Caco-2 (cell line): ENCODE results near the gene KRTAP5-3. TPM values are rescaled to one million over a fixed set of nuclear protein-coding genes. Genes with fewer than 3 reads are reported as not detected.

Source experiments
- BruUV-seq: library from RNA; stranded (reverse); fragments of 400-500 nt; replicated peaks from 2 replicates; lab custom pipeline; 2021; lab: Mats Ljungman, UMichigan
- CTCF ChIA-PET: fragments of 300-600 bp; sonication (Branson Sonifier 250); formaldehyde crosslinking; loops from one replicate; lab custom pipeline; 2022; ENCODE audit warnings: antibody characterized with exemption; lab: Charles Lee
- POLR2A ChIA-PET: fragments of 300-600 bp; sonication (Branson Sonifier 250); formaldehyde crosslinking; loops from one replicate; lab custom pipeline; 2022; ENCODE audit warnings: antibody characterized with exemption; lab: Charles Lee
- DNase-seq, 2 experiments: peaks; one replicate each; pipeline versions ENCODE4 v3.0.0 to v3.0.0-alpha.2; 2020 to 2022
- H3K27me3 ChIP-seq: replicated peaks from 2 replicates; pipeline ENCODE4 v1.6.0; 2011; ENCODE audit warnings: low read length; ENCODE audit not compliant: control insufficient read depth, insufficient read depth
- H3K36me3 ChIP-seq: 2 replicates; pipeline ENCODE4 v1.5.1; 2011; ENCODE audit warnings: low read length; ENCODE audit not compliant: control insufficient read depth, insufficient read depth
- H3K4me1 ChIP-seq: fragments of 250-450 bp; sonication (Bioruptor Pico); 2 replicates; pipeline ENCODE4 v1.5.1; 2020; ENCODE audit warnings: mild to moderate bottlenecking
- H3K4me3 ChIP-seq: 2 replicates; pipeline ENCODE4 v1.5.1; 2011; ENCODE audit warnings: low read depth, mild to moderate bottlenecking, control low read depth, low read length
- H3K9me3 ChIP-seq: fragments of 250-450 bp; sonication (Bioruptor Pico); 2 replicates; pipeline ENCODE4 v1.5.1; 2020; ENCODE audit warnings: mild to moderate bottlenecking, moderate library complexity
- H3K27ac Mint-ChIP-seq: one replicate; pipeline ENCODE4 v1.8.0; 2022; ENCODE audit warnings: mixed read lengths; ENCODE audit not compliant: unreplicated experiment
- H3K27me3 Mint-ChIP-seq: one replicate; pipeline ENCODE4 v1.8.0; 2022; ENCODE audit warnings: mixed read lengths; ENCODE audit not compliant: insufficient read depth, unreplicated experiment
- H3K36me3 Mint-ChIP-seq: one replicate; pipeline ENCODE4 v1.8.0; 2022; ENCODE audit warnings: mild to moderate bottlenecking, mixed read lengths; ENCODE audit not compliant: insufficient read depth, unreplicated experiment
- H3K4me1 Mint-ChIP-seq: one replicate; pipeline ENCODE4 v1.8.0; 2022; ENCODE audit warnings: low read depth, mixed read lengths; ENCODE audit not compliant: unreplicated experiment
- H3K4me3 Mint-ChIP-seq: one replicate; pipeline ENCODE4 v1.8.0; 2022; ENCODE audit warnings: mild to moderate bottlenecking, moderate library complexity, mixed read lengths; ENCODE audit not compliant: unreplicated experiment
- H3K9me3 Mint-ChIP-seq: one replicate; pipeline ENCODE4 v1.8.0; 2022; ENCODE audit warnings: mixed read lengths; ENCODE audit not compliant: unreplicated experiment
- intact Hi-C: fragments of 100-400 bp; cut with micrococcal nuclease; formaldehyde crosslinking; loops from one replicate; pipeline ENCODE4 v1.10.0; 2022; ENCODE audit not compliant: unreplicated experiment
- total RNA-seq: library from RNA; stranded (reverse); gene quantifications from 2 replicates; pipeline ENCODE4 v1.2.3, GENCODE V29; 2022
- TF ChIP-seq, protein P1 (sequence below), 2 experiments: fragments of 200-600 bp in 1 of 2; IDR thresholded peaks; 1 replicate in 1 of 2; 2 replicates in 1 of 2; pipeline versions ENCODE4 v1.5.1 to v1.8.0; 2011 to 2022; ENCODE audit warnings: antibody characterized with exemption in 1 of 2, control low read depth in 1 of 2, inconsistent platforms in 1 of 2, low read depth in 1 of 2, low read length in 1 of 2, mild to moderate bottlenecking in 1 of 2, moderate library complexity in 1 of 2; ENCODE audit not compliant: insufficient read depth in 1 of 2, severe bottlenecking in 1 of 2, unreplicated experiment in 1 of 2

Gene KRTAP5-3
- total RNA-seq, 1 experiment from 2014 or later = not detected

DNA sequence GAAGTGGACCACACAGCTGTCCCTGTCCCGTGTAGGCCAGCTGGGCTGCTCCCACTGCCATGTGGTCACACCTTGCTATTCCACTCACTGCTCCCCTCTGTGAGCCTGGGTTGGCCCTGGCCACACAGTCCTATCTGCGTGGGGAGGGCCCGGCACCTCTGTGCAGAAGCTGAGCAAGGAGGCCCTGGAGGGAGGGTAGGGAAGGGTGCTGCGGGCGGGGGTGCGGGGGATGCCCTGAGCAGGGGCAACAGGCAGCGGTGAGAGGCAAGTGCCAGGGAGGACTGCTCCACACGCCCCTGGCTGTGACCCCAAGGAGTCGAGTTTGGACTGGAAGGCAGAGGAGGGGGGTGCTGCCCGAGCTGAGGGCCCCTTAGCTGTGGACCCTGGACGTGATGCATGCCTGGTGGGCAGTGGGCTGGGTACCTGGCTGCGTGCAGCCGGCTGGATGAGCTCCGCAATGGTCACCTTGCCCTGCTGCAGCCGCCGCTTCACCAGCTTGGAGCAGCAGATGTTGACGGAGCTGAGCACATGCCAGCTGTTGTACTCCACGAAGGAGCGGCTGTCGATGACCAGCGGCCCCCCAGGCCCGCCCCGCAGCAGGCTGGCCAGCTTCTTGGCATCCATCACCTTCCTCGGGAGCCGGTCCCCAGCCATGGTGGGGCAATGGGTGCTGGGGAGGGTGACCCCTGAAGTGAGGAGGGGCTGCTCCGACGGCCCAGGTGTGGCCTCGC lies 42.9 kb downstream of the KRTAP5-3 start:
- H3K4me3 Mint-ChIP-seq = no peak overlapping the region
- no peaks in the 10 kb centered on the region for H3K36me3 Mint-ChIP-seq
- H3K4me3 ChIP-seq = no peak overlapping the region
- BruUV-seq = no TSS peak
- H3K4me1 ChIP-seq = peaks cover 2% of the 10 kb centered on the region; the same call in 1 of the 2 replicates
- POLR2A ChIA-PET = no interaction called here
- no peak for DNase-seq
- H3K4me1 Mint-ChIP-seq = peaks cover 6% of the 10 kb centered on the region
- no peaks in the 10 kb centered on the region for H3K36me3 ChIP-seq
- H3K27me3 ChIP-seq = no peaks in the 10 kb centered on the region
- H3K27me3 Mint-ChIP-seq = no peaks in the 10 kb centered on the region
- no peaks in the 10 kb centered on the region for H3K9me3 ChIP-seq
- CTCF ChIA-PET = no interaction called here
- no peaks in the 10 kb centered on the region for H3K9me3 Mint-ChIP-seq
- TF ChIP-seq, protein P1, sequence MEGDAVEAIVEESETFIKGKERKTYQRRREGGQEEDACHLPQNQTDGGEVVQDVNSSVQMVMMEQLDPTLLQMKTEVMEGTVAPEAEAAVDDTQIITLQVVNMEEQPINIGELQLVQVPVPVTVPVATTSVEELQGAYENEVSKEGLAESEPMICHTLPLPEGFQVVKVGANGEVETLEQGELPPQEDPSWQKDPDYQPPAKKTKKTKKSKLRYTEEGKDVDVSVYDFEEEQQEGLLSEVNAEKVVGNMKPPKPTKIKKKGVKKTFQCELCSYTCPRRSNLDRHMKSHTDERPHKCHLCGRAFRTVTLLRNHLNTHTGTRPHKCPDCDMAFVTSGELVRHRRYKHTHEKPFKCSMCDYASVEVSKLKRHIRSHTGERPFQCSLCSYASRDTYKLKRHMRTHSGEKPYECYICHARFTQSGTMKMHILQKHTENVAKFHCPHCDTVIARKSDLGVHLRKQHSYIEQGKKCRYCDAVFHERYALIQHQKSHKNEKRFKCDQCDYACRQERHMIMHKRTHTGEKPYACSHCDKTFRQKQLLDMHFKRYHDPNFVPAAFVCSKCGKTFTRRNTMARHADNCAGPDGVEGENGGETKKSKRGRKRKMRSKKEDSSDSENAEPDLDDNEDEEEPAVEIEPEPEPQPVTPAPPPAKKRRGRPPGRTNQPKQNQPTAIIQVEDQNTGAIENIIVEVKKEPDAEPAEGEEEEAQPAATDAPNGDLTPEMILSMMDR (IDR thresholded peaks at IDR 0.05; ENCODE audit: insufficient read depth in 1 of 2, low read depth in 1 of 2, low read length in 1 of 2, severe bottlenecking in 1 of 2, unreplicated experiment in 1 of 2) = no peak
- H3K27ac Mint-ChIP-seq = no peak overlapping the region
- intact Hi-C loops = no loop called here

DNA sequence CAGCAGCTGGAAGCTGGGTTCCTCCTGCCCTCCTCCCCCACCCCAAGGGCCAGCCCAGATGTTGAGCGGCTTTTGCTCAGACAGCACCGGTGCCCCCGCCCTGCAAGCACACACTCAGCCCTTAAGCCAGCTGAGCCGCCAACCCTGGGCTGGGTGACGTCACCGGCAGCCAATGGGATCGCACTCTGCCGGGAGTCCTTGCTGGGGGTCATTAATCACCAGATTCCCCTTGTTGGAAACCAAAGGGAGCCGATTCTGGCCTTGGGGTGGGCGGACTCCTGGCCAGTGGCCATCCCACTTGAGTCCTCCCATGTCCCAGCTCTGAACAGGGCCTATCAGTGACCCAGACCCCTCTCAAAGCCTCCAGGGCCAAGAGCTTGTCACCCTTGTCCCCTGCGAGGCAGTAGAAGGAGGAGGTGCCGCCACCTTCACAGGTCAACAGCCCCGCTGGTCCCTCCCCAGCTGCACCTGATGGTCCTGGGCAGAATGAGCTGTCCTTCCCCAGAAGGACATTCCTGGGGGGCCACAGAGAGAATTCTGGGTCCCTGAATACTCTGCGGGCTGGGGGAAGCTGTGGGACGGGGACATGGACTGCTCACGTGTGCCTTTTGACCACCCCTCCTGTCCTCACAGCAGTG lies 43.6 kb downstream of the KRTAP5-3 start:
- ChIA-PET CTCF (no interaction called here), POLR2A (no interaction called here)
- H3K4me1 Mint-ChIP-seq = peaks cover 3% of the 10 kb centered on the region
- Histone ChIP-seq H3K27me3 (no peaks in the 10 kb centered on the region), H3K4me3 (no peak overlapping the region), H3K36me3 (no peaks in the 10 kb centered on the region), H3K4me1 (no peaks in the 10 kb centered on the region), H3K9me3 (no peaks in the 10 kb centered on the region)
- H3K27me3 Mint-ChIP-seq = no peaks in the 10 kb centered on the region
- no peak overlapping the region for H3K27ac Mint-ChIP-seq
- DNase-seq = no peak
- no TSS peak for BruUV-seq
- intact Hi-C loops = no loop called here
- no peak overlapping the region for H3K4me3 Mint-ChIP-seq
- H3K36me3 Mint-ChIP-seq = no peaks in the 10 kb centered on the region
- TF ChIP-seq, protein P1 (IDR thresholded peaks at IDR 0.05; ENCODE audit: insufficient read depth in 1 of 2, low read depth in 1 of 2, low read length in 1 of 2, severe bottlenecking in 1 of 2, unreplicated experiment in 1 of 2) = no peak
- H3K9me3 Mint-ChIP-seq = no peaks in the 10 kb centered on the region

DNA sequence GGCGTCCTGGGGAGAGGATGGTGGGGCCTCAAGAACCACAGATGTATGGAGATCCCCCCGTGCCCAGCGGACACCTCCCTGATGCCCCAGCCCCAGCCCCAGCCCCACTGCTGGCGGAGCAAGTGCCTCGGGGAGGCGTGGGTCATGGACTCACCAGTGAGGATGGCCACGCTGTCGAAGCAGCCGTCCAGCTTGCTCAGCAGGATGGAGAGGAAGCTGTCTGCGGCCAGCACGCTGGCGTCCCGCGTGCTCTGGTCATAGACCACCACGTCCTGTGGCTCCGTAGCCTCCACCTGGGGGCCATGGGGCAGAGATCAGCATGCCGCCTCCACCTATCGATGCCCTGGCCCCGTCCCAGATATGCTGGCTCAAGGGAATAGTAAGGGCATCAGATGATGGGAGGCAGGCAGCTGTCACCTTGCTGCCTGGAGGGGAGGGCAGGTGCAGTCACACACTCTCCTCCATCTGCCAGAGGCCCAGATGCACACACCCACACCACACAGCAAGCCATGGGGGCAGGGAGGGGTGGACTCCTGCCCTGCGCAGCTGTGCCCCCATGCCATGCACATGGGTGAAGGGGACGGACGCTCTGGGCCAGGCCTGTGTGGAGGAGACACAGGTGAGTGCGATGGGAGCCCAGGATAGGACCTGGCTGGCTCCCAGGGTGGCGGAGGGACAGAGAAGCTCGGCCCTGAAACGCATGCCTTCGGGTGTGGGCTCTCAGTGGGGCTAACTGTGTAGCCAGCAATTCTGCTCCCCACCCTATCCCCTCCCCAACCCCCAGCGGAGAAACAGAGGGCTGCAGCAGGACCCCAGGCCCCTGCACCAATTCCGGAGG lies 44.3 kb downstream of the KRTAP5-3 start:
- Mint-ChIP-seq H3K27ac (no peak overlapping the region), H3K4me1 (no peaks in the 10 kb centered on the region), H3K27me3 (no peaks in the 10 kb centered on the region), H3K9me3 (no peaks in the 10 kb centered on the region), H3K4me3 (no peak overlapping the region), H3K36me3 (no peaks in the 10 kb centered on the region)
- Histone ChIP-seq H3K9me3 (no peaks in the 10 kb centered on the region), H3K36me3 (no peaks in the 10 kb centered on the region), H3K27me3 (no peaks in the 10 kb centered on the region), H3K4me1 (no peaks in the 10 kb centered on the region), H3K4me3 (no peak overlapping the region)
- no TSS peak for BruUV-seq
- DNase-seq = no peak
- ChIA-PET CTCF (no interaction called here), POLR2A (no interaction called here)
- intact Hi-C loops = no loop called here
- TF ChIP-seq, protein P1 (IDR thresholded peaks at IDR 0.05; ENCODE audit: insufficient read depth in 1 of 2, low read depth in 1 of 2, low read length in 1 of 2, severe bottlenecking in 1 of 2, unreplicated experiment in 1 of 2) = no peak
